Fibroblast of skin of left quadriceps (primary cell): ENCODE measurements around the gene SLC2A14.
"Not testable (repeated sequence)": the region's sequence is repeated elsewhere in the genome, so short reads cannot be mapped to it uniquely, and the experiment has no call there.

Experiments used
- DNase-seq, 2 experiments: peaks; one replicate each; pipeline ENCODE4 v3.0.0-alpha.2; 2013; ENCODE audit warnings: low read depth in 2 of 2

SLC2A14 gene

DNA sequence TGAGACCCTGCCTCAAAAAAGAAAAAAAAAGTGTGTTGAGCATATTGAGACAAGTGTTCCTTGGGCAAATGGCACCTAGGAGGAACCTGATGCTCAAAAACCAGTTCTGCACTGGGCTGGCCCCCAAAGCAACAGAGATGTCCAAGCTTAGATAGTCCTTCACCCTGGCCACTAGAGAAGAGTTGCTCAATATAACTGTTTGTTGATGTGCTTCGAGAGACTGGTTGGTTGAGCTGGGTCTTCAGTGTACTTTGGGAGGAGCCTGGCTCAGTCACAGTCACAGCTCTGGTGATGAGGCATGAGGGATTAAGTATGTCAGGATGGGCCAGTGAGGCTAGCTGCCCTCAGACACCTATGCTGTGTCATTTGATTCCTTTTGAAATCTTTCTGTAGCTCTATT, 38.0 kb downstream of the SLC2A14 start:
- DNase-seq, result no peak

DNA sequence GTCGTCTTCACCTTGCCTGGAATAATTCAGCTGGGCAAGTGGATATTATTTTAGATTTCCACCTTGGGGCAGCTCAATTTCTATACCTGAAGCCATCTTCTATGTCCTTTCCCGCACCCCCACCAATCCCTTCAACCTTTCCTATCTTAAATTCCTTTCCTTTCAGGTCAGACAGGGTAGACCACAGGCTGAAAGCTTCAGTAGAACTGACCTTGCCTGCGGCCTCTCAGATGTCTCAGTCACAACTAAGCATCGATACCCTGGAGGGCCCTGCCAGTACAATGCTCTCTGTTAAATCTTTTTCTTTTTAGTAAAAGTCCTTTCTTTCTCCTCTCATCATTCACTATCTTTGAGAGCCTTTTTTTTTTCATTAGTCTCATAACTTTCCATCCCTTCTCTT, 38.9 kb downstream of the SLC2A14 start:
- DNase-seq, result no peak

DNA sequence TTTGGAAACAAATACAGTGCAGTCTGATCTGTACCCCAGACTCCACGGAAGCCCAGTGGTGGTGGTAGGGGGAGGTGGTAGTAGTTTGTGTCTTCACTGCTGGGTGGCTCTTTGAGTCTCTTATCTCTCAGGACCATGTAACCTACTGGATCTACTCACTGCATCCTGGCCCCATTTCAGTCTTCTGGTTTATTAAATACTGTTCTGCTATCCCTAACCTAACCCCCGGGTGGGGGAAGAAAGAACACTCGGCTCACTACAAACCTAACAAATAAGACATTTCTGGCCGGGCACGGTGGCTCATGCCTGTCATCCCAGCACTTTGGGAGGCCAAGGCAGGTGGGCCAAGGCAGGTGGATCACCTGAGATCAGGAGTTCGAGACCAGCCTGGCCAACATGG, 39.5 kb downstream of the SLC2A14 start:
- not testable (repeated sequence) for DNase-seq

DNA sequence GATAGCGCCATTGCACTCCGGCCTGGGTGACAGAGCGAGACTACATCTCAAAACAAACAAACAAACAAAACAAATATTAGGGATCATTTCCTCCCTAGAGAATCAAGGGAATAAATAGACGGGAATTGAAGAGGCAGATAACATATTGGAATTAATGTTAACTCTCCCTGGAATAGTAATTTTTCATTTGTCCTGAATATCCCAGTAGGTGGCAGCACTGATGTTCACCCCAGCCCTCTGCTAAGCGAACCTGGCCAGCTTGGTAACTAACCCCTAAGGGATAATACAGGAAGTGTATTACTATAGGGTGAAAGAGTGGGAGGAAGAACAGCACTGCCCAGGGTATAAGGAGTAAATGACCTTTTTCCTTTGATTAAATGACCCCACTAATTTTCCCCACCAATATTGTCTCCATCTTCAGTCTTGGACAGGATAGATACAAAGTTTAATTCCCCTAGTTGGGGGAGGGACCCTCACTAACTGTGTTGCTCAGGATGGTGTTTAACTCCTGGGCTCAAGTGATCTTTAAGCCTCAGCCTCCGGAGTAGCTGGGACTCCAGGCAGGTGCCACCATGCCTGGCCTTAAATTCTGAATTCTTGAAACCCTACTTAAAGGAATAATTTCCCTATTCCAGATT, 40.5 kb downstream of the SLC2A14 start:
- DNase-seq, result peak; percentile 14 to 20

DNA sequence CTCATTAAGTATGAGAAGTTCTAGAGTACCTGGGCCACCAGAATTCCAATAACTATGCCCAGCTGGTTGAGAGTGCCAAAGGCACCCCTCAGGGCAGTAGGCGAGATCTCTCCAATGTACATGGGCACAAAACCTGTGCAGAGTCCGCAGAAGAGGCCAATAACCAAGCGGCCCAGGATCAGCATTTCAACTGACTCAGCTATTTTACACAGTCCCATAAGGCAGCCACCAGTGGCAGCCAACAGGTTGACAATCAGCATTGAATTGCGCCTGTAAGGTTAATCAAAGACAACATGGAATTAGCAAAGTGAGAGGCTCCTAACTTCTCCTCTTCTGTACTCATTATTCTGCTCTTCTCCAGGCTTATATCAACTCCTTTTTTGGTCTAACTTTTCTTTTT, 43.0 kb downstream of the SLC2A14 start:
- DNase-seq, result not testable (repeated sequence)

DNA sequence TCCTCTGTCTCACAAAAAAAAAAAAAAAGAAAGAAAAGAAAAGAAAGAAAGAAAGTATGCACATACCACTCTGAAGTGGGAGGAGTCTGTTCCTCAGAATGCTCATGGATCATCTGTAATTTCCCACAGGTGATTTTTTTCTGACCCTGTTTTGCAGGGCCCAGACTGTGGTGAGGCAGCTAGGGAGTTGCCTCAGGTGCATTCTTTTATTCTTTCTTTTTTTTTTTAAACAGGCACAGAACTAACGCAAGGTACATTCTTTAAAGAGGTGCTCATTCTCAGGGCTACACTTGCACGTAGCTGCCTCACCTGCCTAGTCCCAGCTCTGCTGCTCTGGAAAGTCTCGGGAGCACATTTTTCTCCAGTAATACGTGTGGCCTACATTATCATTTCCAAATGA, 47.0 kb downstream of the SLC2A14 start:
- not testable (repeated sequence) for DNase-seq

DNA sequence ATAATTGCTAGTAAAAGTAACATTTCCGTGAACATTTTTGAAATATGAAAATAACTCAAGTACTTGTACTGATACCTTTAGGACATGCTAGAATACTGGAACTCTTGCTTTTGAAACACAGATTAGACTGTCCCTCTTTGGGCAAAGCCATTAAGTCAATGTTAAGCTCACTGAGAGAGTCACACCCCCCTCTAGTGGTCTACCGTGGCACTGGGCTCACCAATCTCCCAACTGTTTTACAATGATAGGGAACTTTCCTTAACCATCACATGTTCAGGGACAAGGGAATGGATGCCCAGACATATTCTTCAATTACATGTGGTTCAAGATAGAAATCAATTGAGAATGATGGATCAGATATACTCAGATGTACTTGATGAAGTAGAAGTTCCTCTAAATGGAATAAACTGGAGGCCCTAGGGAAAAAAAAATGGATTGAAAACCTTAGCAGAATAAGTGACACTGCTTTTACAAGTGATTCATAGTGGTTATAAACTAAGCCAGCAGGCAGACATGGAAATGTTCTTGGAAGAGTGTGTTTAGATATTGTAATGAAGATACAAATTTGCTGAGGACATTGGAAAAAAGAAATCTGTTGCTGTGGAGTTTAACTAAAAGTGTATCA, 65.7 kb downstream of the SLC2A14 start:
- DNase-seq, result peak; percentile 42 to 44

DNA sequence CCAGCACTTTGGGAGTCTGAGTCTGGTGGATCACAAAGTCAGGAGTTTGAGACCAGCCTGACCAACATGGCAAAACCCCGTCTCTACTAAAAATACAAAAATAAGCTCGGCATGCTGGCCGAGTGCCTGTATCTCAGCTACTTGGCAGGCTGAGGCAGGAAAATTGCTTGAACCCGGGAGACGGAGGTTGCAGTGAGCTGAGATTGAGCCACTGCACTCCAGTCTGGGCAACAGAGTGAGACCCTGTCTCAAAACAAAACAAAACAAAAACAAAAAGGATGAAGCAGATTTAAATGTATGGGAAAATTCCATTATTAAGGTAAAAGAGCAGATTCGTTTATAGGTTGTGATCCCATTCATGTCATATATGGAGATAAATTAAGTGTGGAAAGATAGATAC, 66.4 kb downstream of the SLC2A14 start:
- DNase-seq, result not testable (repeated sequence)

DNA sequence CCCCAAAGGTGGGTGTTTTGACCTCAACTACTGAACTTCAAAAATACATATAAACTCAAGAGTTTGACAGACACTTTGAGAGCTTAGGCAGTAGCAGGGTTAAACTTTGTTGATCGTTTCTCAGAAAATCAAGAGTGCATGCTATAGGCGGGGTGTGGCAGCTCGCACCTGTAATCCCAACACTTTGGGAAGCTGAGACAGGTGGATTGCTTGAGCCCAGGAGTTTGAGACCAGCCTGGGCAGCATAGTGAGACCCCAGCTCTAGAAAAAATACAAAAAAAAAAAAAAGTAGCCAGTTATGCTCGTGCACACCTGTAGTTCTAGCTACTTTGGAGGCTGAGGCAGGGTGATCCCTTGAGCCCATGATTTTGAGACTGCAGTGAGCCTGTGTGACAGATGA, 71.3 kb downstream of the SLC2A14 start:
- no peak for DNase-seq

DNA sequence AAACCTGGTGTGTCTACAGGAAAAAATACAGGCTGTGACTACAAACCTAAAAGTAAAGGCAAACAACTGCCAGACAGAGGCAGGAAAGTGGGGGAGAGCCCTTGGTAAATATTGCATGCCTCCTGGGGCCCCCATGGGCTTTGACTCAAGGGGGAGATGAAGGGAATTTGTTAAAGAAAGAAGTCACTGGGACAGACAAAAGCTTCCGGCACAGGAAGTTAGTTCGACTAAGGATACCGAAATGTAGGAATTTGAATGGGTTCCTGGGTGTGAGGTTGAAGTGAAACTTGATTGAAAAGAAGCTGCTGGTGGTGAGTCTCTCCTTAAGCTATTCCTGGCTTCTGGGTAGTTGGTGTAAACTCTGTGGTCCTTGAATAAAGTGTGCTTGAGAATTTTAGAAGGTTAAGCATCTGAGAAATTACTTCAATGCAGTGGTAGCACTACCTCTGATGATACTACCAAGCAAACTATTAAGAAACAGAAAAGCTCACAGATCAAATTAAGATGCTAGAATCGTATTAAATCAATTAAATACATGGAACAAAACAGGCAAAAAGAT, 73.9 kb downstream of the SLC2A14 start:
- DNase-seq, result not testable (repeated sequence)

DNA sequence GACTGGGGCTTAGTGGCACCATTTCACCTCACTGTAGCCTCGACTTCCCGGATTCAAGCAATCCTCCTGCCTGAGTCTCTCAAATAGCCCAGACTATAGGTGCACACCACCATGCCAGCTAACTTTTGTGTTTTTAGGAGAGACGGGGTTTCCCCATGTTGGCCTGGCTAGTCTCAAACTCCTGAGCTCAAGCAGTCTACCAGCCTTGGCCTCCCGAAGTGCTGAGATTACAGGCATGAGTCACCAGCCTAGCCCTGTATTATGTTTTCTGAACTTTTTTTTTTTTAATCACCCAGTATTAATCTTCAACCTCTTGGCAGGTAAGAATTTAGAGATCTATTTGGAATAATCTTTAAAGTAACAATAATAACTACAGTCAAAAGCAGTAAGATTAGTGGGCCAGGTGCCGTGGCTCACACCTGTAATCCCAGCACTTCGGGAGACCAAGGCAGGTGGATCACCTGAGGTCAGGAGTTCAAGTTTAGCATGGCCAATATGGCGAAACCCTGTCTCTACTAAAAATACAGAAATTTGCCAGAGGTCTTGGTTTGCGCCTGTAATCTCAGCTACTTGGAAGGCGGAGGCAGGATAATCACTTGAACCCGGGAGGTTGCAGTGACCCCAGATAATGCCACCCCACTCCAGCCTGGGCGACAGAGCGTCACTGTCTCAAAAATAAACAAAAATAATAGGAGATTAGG, 74.9 kb downstream of the SLC2A14 start:
- DNase-seq, result no peak

DNA sequence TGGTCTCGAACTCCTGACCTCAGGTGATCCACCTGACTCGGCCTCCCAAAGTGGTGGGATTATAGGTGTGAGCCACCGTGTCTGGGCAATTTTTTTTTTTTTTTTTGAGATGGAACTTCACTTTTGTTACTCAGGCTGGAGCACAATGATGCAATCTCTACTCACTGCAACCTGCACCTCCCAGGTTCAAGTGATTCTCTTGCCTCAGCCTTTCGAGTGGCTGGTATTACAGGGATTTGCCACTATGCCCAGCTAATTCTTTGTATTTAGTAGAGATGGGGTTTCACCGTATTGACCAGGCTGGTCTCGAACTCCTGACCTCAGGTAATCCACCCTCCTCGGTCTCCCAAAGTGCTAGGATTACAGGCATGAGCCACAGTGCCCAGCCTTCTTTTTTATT, 75.4 kb downstream of the SLC2A14 start:
- DNase-seq, result not testable (repeated sequence)

DNA sequence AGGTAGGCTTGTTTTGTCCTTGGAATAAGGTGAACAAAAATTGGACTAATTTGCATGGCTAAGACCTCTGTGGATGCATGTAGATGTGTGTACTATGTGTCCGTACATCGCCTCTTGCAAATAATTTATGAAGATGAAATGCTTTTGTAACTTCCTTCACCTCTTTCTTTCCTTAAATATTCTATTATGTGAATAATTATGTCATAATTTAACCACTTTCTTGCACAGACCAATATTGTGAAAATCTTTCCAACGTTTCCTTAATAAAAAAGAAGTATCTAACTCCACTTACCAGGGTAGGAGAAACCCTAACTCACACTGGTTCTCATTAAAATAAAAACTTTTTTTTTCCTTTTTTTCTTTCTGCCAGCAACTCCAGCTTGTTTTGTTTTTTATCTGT, 79.5 kb downstream of the SLC2A14 start:
- DNase-seq, result no peak

DNA sequence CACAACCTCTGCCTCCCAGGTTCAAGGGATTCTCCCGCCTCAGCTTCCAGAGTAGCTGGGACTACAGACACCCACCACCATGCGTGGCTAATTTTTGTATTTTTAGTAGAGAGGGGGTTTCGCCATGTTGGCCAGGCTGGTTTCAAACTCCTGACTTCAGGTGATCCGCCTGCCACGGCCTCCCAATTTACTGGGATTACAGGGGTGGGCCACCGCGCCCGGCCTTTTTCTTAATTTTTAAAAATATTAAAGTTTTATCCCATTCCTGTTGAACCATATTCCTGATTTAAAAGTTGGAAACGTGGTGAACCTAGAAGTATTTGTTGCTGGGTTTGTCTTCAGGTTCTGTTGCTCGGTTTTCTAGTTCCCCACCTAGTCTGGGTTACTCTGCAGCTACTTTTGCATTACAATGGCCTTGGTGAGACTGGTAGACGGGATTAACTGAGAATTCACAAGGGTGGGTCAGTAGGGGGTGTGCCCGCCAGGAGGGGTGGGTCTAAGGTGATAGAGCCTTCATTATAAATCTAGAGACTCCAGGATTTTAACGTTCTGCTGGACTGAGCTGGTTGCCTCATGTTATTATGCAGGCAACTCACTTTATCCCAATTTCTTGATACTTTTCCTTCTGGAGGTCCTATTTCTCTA, 83.7 kb downstream of the SLC2A14 start, which contains the start of gene NANOG:
Gene NANOG (plus strand): TSS at position 519 of the 645 bp plus-strand sequence. CDS start 213 bp downstream, outside the sequence.
- DNase-seq, result not testable (repeated sequence)

DNA sequence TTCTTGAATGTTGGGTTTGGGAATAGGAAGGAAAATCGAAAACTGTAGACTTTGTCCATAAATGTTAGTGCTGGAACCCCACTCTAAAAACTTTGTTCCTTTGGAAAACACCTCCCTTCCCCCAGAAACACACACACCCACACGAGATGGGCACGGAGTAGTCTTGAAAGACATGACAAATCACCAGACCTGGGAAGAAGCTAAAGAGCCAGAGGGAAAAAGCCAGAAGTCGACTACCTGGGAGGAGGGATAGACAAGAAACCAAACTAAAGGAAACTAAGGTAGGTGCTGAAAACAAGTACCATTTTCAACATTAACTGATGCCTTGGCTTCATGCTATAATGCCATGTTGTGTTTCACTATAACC, 84.4 kb downstream of the SLC2A14 start:
- DNase-seq, result no peak

DNA sequence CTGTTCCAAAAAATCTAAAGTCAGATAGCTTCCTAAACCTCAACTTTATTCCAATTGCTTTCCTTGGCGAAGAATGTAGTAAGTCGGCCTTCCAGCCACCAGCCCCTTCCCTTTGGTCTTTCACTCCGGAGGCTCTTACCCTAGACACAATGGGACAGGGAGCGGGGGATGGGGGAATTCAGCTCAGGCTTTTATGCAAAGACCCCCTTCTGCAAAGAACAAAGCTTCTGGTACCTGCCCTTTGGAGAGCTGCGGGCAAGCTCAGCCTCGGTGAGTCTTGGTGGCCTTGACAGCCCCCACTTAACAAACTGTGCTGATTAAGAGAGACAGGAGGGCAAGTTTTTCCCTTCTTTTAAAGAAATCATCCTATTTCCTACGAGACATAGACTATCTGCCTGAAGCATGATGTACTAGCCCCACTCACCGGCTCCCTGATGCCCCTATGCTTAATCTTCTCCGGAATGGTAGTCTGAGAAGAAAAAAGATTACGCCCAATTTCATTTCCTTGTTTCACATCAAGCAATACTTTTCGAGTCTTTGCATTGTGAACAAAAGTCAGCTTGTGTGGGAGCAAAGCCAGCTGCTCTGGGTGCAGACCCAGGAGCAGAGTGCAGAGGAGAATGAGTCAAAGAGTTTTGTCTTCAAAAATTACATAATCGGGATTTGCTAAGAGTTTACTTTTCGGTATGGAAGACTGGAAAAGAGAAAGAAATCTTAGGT, 85.0 kb downstream of the SLC2A14 start:
- no peak for DNase-seq

DNA sequence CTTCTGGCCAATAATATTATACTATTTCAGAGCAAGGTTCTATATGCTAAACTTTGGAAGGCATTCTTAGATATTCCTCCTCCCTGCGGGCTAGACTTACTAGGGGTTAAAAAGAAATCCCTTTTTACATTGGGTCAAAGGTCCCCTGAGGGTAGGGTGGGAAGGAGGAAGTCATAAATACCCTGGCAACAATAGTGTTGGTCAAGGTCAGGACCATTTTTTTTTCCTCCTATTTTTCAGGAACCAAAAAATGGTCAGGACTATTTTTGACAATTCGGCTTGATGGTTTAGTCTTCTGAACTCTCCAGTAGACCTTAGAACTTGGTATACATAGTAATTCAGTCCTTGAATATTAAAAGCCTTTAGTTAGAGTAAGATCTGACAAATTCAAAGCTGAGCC, 88.0 kb downstream of the SLC2A14 start:
- no peak for DNase-seq

DNA sequence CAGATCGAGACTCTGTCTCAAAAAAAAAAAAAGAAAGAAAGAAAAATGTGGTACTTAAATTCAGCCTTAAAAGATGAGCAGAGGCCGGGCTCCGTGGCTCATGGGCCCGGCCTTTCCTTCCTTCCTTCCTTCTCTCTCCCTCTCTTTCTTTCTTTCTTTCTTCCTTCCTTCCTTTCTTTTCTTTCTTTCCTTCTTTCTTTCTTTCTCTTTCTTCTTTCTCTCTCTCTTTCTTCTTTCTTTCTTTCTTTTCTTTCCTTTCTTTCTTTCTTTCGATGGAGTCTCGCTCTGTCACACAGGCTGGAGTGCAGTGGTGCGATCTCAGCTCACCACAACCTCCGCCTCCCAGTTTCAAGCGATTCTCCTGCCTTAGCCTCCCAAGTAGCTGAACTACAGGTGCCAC, 89.3 kb downstream of the SLC2A14 start:
- DNase-seq, result not testable (repeated sequence)

DNA sequence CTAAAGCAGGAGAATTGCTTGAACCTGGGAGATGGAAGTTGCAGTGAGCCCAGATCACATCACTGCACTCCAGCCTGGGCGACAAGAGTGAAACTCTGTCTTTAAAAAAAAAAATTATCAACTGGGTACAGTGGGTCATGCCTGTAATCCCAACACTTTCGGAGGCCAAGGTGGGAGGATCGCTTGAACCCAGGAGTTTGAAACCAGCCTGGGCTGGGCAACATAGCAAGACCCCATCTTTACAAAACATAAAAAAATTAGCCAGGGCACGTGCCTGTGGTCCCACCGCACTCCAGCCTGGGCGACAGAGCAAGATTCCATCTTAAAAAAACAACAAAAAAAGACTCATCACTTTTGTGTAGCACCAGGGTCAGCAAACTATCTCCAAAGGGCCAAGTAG, 90.7 kb downstream of the SLC2A14 start:
- no peak for DNase-seq

DNA sequence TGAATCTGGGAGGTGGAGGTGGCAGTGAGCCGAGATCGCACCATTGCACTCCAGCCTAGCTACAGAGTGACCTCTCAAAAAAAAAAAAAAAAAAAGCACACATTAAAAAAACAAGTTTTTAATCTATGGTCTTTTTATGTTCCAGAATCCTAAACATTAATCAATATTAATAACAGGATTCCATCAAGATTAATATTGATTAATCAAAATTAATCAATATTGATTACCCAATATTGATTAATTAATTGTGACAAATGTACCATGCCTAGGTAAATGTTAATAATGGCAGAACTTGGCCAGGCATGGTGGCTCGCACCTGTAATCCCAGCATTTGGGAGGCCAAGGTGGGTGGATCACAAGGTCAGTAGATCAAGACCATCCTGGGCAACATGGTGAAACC, 91.4 kb downstream of the SLC2A14 start:
- no peak for DNase-seq

DNA sequence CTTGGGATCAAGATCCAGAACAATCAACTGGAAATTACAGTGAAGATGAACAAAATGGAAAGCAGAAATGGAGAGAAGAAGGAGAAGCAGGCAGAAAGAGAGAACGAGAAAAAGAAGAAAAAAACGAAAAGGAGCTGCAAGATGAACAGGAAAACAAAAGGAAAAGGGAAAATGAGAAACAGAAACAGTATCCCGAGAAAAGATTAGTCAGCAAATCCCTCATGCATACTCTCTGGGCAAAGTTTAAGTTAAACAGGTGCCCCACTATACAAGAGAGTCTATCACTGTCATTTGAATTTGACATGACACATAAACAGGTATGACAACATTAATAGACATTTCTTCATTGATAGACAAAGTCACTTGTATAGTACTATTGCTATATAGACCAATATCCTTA, 102.7 kb downstream of the SLC2A14 start:
- DNase-seq, result no peak
